ENCODE measurements around the gene PSMG4.

DNA sequence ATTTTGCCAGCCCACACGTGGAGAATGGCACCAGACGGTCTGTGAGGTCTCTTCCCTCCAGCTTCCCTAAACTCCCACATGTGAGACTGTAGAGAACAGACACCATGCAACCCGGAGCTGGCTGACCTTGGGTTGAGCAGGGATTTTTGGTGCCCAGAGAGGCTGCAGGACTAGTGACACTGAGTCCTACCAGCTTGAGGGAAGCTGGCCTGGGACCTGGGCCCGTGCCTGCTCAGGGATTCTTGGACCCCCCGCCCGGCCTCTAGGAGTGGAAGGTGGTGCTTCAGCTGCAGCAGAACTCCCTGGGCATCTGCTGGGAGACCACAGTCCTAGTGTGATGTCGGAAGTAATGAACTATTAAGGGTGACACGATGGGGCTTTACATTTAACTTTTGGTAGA, 3.2 kb downstream of the PSMG4 start:
- TF ChIP-seq, protein P1, sequence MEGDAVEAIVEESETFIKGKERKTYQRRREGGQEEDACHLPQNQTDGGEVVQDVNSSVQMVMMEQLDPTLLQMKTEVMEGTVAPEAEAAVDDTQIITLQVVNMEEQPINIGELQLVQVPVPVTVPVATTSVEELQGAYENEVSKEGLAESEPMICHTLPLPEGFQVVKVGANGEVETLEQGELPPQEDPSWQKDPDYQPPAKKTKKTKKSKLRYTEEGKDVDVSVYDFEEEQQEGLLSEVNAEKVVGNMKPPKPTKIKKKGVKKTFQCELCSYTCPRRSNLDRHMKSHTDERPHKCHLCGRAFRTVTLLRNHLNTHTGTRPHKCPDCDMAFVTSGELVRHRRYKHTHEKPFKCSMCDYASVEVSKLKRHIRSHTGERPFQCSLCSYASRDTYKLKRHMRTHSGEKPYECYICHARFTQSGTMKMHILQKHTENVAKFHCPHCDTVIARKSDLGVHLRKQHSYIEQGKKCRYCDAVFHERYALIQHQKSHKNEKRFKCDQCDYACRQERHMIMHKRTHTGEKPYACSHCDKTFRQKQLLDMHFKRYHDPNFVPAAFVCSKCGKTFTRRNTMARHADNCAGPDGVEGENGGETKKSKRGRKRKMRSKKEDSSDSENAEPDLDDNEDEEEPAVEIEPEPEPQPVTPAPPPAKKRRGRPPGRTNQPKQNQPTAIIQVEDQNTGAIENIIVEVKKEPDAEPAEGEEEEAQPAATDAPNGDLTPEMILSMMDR (conservative IDR thresholded peaks at IDR 0.05; ENCODE audit: low read depth, low read length): no peak
- TF ChIP-seq EZH2phosphoT487 (IDR thresholded peaks at IDR 0.05; ENCODE audit: borderline replicate concordance, low read length): no peak
